Activated naive CD8-positive, alpha-beta T cell treated with anti-CD3 and anti-CD28 coated beads, Interleukin-2, amount 50 U/mL, for 24 hours (primary cell): ENCODE results near the gene POLR2F.

ENCODE experiments used
- ATAC-seq: fragments of 150-1000 bp; cut with Tn5 transposase; one replicate; pipeline ENCODE4 v1.10.0; 2021
- DNase-seq: peaks from one replicate; pipeline ENCODE4 v3.0.0; 2021
- H3K27ac Mint-ChIP-seq: one replicate; pipeline ENCODE4 v1.8.0; 2021; ENCODE audit warnings: mild to moderate bottlenecking, mixed read lengths
- H3K27me3 Mint-ChIP-seq: one replicate; pipeline ENCODE4 v1.8.0; 2021; ENCODE audit warnings: mixed read lengths
- H3K36me3 Mint-ChIP-seq: one replicate; pipeline ENCODE4 v1.8.0; 2021; ENCODE audit warnings: low read depth, mixed read lengths
- H3K4me1 Mint-ChIP-seq: one replicate; pipeline ENCODE4 v1.8.0; 2021; ENCODE audit warnings: mixed read lengths
- H3K4me3 Mint-ChIP-seq: one replicate; pipeline ENCODE4 v1.8.0; 2021; ENCODE audit warnings: mild to moderate bottlenecking, moderate library complexity, mixed read lengths
- H3K9me3 Mint-ChIP-seq: one replicate; pipeline ENCODE4 v1.8.0; 2021; ENCODE audit warnings: mixed read lengths

POLR2F gene

DNA sequence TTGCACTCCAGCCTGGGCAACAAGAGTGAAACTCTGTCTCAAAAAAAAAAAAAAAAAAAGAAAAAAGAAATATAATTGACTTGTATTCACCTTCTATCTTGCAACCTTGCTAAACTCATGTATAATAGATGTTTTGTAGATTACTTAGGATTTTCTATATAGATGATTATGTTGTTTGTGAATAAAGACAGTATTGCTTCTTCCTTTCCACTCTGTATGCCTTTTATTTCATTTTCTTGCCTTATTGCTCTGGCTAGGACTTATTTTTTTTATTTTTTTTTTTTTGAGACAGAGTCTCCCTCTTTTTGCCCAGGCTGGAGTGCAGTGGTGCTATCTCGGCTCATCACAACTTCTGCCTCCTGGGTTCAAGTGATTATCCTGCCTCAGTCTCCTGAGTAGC is 60.6 kb downstream of the POLR2F start:
- ATAC-seq, result no peak
- H3K9me3 Mint-ChIP-seq, result no peaks in the 10 kb centered on the region
- no peaks in the 10 kb centered on the region for H3K36me3 Mint-ChIP-seq
- no peak overlapping the region for H3K27ac Mint-ChIP-seq
- DNase-seq, result no peak
- peaks cover 2% of the 10 kb centered on the region for H3K4me1 Mint-ChIP-seq
- no peak overlapping the region for H3K4me3 Mint-ChIP-seq
- H3K27me3 Mint-ChIP-seq, result no peaks in the 10 kb centered on the region

DNA sequence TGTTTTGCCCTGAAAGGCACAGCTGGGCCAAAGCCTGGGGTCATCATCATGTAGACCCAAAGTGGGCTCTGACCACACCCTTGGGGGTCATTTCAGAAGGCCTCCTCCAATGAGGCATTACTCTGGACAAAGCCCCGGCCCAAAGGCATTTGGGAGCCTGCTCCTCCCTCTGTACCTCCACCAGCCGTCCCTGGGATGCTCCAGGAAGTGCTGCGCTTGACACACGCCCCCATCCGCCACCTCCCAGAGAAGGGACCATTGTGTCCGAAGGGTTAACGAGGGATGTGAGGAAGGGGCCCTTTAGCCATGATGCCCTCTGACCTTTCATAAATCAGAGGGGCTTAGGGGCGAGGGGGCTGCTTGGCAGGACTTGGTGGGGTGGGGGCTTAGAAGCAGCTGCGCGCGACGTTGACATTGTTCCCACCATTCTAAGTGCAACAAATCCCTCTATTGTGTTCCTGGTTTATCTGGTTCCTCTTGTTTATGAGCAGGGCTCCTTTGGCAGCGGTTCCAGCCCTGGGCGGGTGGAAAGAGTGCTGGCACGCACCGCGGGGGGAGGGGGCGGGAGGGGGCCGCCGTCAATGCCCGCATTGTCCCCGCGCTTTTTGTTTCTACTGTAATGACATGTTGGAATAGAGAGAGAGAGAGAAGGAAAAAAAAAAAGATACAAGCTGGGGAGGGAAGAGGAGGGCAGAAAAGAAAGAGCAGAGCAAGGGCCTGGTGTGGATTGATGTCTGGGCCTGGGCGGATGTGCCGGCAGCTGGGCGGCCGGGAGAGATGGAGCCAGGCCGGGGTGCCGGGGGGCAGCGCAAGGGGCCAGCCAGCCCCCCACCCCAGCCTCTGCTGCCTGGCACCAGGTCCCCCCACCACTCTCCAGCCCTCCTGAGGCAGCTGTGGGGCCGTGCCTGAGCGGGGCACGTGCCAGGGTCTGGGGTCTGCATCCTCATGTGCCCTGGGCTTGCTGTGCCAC is 63.0 kb downstream of the POLR2F start:
- no peak overlapping the region for H3K4me3 Mint-ChIP-seq
- H3K36me3 Mint-ChIP-seq, result no peaks in the 10 kb centered on the region
- H3K4me1 Mint-ChIP-seq, result no peaks in the 10 kb centered on the region
- H3K27me3 Mint-ChIP-seq, result no peaks in the 10 kb centered on the region
- H3K9me3 Mint-ChIP-seq, result no peaks in the 10 kb centered on the region
- ATAC-seq (no peak), DNase-seq (no peak)
- H3K27ac Mint-ChIP-seq, result no peak overlapping the region

DNA sequence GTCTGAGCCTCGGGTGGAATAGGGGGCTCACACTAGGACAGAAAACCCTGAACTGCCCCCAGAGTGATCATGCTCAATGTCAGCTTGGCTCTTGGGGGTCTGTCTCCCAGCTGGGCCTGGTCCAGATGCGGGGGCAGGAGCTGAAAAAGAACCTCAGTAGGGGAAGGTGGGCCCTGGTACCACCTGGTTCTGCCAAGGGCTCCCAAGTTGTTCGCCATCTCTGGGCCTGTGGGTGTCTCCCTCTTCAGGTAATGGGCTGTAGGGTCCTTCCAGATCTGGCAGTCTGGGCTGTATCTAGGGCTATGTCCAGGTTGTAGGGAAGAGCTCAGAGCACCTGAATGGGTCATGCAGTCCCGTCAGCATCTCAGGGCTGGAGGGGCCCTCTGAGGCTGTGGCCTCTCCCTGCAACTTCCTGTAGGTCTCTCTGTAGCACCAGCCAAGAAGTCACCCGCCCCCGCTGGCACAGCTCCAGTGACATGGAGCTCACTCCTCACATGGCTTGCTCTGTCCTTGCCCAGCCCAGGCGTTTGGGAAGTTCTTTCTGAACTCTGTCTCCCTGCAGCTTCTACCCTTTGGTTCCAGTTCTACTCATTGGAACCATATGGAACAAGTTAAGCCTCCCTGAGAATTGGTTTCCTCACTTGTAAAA is 63.9 kb downstream of the POLR2F start:
- ATAC-seq (no peak), DNase-seq (no peak)
- no peaks in the 10 kb centered on the region for H3K9me3 Mint-ChIP-seq
- H3K4me1 Mint-ChIP-seq, result no peaks in the 10 kb centered on the region
- no peak overlapping the region for H3K27ac Mint-ChIP-seq
- H3K27me3 Mint-ChIP-seq, result no peaks in the 10 kb centered on the region
- no peaks in the 10 kb centered on the region for H3K36me3 Mint-ChIP-seq
- H3K4me3 Mint-ChIP-seq, result no peak overlapping the region

DNA sequence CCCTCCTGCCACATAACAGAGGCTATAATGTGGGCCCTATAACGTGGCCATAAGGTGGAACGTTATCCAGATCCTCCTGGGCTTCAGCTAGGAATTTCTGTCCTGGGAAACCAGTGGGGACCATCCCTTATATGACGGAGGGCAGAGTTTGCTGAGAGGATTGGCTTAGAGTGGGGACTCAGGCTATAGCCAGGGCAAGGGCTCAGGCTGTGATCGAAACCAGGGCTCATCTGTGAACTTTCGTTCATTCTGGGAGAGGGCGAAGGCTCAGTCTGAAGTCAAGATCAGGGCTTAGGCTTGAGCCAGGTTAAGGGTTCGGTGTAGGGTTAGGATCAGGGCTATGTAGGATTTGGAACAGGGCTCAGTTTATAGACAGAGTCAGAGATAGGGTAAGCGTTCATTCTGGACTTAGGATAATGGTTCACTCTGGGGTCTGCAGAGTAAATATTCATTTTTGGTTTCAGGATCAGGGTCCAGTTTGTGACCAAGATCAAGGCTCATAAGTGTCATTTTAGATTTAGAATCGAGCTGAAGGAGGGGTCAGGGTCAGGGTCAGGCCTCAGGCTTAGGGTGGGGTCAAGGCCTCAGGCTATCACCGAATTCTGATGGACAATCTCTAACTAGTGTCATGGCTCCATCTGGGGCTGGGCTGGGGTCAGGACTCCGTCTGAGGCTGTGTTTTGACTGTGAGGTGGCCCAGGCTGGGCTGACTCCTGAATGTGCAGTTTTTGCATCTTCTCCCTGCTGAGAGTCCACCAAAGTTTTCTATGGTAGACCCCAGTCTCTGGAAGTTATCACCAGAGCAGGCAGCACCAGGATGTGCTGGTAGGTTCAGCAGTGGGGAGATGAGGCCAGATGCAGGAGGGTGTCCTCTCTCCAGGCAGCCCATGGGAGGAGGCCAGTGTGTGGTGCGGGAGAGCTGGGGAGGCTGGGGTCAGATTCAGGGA is 64.7 kb downstream of the POLR2F start:
- no peaks in the 10 kb centered on the region for H3K4me1 Mint-ChIP-seq
- H3K27me3 Mint-ChIP-seq, result no peaks in the 10 kb centered on the region
- ATAC-seq (no peak), DNase-seq (no peak)
- H3K4me3 Mint-ChIP-seq, result no peak overlapping the region
- H3K27ac Mint-ChIP-seq, result no peak overlapping the region
- no peaks in the 10 kb centered on the region for H3K36me3 Mint-ChIP-seq
- no peaks in the 10 kb centered on the region for H3K9me3 Mint-ChIP-seq
